Neural progenitor cell (in vitro differentiated cells): Measurements from ENCODE around the gene PLN.

Source experiments
- CTCF ChIP-seq: fragments of 200-600 bp; sonication (generic); IDR thresholded peaks from 2 replicates; pipeline ENCODE4 v1.5.1; 2017; ENCODE audit warnings: antibody characterized with exemption, mild to moderate bottlenecking
- EZH2 ChIP-seq: fragments of 200-600 bp; sonication (generic); IDR thresholded peaks from 2 replicates; pipeline ENCODE4 v1.6.1; 2017; ENCODE audit warnings: antibody characterized with exemption, mild to moderate bottlenecking, moderate library complexity

- TF ChIP-seq CTCF (no peak), EZH2 (no peak)
Observed at GRCh38 chr6:118606268-118606667, 58.2 kb downstream of the PLN start.
